Measurements from ENCODE around the gene SEC14L5.
A peak's percentile ranks its signal among the peaks of the same experiment; 100 is the strongest.

The SEC14L5 gene

DNA sequence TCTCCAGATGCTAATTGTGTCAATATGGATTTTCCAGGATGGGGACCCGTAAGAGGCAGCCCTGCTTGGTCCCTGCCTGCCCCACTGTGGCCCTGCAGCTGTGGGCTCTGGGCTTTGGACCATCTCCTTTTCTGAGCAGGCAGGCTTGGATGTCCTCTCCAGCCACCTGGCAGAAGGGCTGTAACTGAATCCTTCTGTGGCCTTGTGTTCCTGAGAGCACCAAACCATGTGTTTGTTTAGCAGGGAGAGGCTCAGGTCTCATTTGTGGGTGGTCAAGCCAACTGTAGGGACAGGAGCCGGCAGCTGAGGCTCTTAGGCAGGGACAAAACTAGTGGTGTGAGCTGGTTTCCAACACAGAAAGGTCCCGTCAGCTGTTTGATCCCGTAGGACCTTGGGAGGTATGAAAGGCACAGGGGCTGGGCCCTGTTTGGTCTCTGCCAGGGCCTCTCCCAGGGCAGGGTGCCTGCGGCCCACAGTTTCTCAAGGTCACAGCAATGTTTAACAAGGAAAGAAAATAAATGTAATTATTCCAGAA is 18.5 kb downstream of the SEC14L5 start:
- H3K36me3 Mint-ChIP-seq = peaks cover 0 to 2% of the 10 kb centered on the region in 2 donors
- DNase-seq (no peak), ATAC-seq (replicated peaks) (no peak)
- H3K4me3 Mint-ChIP-seq = no peak overlapping the region
- peaks cover 21 to 23% of the 10 kb centered on the region in 2 donors for H3K27me3 Mint-ChIP-seq
- peaks cover 4 to 7% of the 10 kb centered on the region in 2 donors for H3K4me1 Mint-ChIP-seq
- no peak overlapping the region for H3K27ac Mint-ChIP-seq
- peaks cover 0 to 2% of the 10 kb centered on the region in 2 donors for H3K9me3 Mint-ChIP-seq

GRCh38 chr16:4979164-4979563 is 21.0 kb downstream of the SEC14L5 start:
- Mint-ChIP-seq H3K27ac (no peak overlapping the region), H3K36me3 (no peaks in the 10 kb centered on the region), H3K4me1 (peaks cover 4 to 7% of the 10 kb centered on the region in 2 donors), H3K27me3 (peaks cover 23 to 29% of the 10 kb centered on the region in 2 donors), H3K4me3 (no peak overlapping the region), H3K9me3 (peaks cover 3% of the 10 kb centered on the region in 2 donors)
- DNase-seq (no peak), ATAC-seq (replicated peaks) (no peak)

DNA sequence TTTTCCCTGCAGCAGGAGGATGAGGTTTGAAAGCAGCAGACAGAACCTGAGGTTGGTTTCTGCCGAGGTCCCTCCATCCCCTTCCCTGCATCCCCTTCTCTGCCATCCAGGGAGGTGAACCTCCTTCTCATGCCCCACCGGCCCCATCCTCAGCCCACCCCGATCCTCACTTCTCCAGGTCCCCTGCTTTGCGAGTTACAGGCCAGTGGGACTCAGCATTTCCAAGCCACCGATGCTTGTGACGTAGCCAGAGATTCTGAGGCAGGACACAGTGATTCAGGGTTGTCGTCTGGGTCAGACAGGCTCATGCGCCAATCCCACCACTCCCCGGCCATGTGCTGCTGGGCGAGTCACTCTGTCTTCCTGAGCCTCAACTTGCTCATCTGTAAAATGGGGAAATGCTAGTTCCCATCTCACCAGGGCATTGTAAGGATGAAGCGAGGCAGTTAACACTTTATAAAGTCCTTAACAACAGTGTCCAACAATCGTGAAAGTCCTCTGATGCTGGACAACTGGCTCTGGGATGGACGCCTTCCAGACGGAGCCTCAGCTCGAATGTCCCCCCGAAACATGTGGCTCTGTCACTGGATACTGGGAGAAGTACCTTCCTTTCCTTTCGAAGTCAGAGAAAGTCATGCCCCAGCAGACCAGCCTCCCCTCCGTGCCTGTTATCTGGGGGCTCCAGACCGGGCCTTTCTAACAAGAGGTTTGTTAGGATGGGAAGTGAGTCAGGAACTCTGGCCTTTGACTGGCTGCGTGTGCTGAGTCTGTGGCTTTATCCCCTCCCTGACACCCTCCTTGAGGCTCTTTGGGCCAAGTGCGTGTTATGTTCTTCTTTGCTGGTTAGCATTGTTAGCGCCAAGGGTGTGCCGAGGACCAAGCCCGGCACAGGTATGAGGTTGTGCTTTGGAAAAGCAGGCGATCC is 21.9 kb downstream of the SEC14L5 start:
- H3K27ac Mint-ChIP-seq = no peak overlapping the region
- peaks cover 23 to 31% of the 10 kb centered on the region in 2 donors for H3K27me3 Mint-ChIP-seq
- no peak for DNase-seq
- peaks cover 4 to 7% of the 10 kb centered on the region in 2 donors for H3K4me1 Mint-ChIP-seq
- peaks cover 5% of the 10 kb centered on the region in 2 donors for H3K9me3 Mint-ChIP-seq
- H3K36me3 Mint-ChIP-seq = no peaks in the 10 kb centered on the region
- no peak for ATAC-seq (replicated peaks)
- H3K4me3 Mint-ChIP-seq = no peak overlapping the region

- Mint-ChIP-seq H3K9me3 (peaks cover 5% of the 10 kb centered on the region in 2 donors), H3K27ac (no peak overlapping the region), H3K4me1 (peaks cover 1 to 3% of the 10 kb centered on the region in 2 donors), H3K36me3 (no peaks in the 10 kb centered on the region), H3K27me3 (peaks cover 23 to 31% of the 10 kb centered on the region in 2 donors), H3K4me3 (no peak overlapping the region)
- ATAC-seq (replicated peaks) (no peak), DNase-seq (no peak)
Observed at GRCh38 chr16:4980691-4981090, 22.6 kb downstream of the SEC14L5 start.

GRCh38 chr16:4981473-4981872 is 23.3 kb downstream of the SEC14L5 start:
- Mint-ChIP-seq H3K4me3 (no peak overlapping the region), H3K9me3 (peaks cover 5 to 6% of the 10 kb centered on the region in 2 donors), H3K4me1 (no peaks in the 10 kb centered on the region), H3K27ac (no peak overlapping the region), H3K36me3 (no peaks in the 10 kb centered on the region), H3K27me3 (peaks cover 29 to 36% of the 10 kb centered on the region in 2 donors)
- DNase-seq = no peak
- ATAC-seq (replicated peaks) = no peak

DNA sequence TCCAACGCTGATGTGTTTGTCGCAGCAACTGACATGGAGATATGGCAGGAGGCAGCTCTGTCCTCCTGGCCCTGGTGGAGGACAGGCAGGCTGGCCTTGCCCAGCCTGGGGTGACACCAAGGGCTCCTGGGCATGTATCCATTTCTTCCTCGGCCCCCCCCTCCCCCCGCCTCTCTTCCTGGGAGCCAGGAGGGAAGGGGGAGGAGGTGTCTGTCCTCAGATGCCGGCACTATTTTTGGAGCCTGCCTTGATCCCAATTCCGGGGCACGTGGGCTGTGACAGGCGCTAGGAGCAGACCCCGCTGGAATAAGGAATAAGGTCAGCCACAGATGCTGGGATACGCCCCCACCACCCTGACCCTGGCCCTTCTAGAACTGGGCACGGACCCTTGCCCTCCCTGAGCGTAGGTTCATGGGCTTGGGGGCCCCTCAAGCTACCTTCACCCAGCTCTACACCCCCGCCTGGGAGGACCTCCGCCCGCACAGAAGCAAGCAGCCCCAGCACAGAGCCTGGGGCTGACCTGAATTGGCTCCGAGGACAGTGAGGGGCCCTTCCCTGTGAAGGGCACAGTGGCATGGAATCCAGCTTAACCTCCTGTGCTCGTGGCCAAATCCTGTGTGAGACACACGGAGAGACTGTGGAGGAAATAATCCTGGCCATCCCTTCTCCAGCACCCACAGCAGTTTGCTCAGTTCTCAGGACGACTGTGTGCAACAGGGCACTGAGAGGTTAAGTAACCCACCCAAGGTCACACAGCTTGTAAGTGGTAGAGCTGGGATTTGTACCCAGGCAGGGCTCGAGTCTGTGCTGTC is 24.1 kb downstream of the SEC14L5 start:
- Mint-ChIP-seq H3K4me1 (no peaks in the 10 kb centered on the region), H3K27ac (no peak overlapping the region), H3K27me3 (peaks cover 36 to 44% of the 10 kb centered on the region in 2 donors), H3K4me3 (no peak overlapping the region), H3K36me3 (no peaks in the 10 kb centered on the region), H3K9me3 (peaks cover 5 to 6% of the 10 kb centered on the region in 2 donors)
- DNase-seq (no peak), ATAC-seq (replicated peaks) (no peak)

- Mint-ChIP-seq H3K4me1 (peaks cover 0 to 2% of the 10 kb centered on the region in 2 donors), H3K27ac (no peak overlapping the region), H3K36me3 (peaks cover 2 to 3% of the 10 kb centered on the region in 2 donors), H3K9me3 (peaks cover 5 to 9% of the 10 kb centered on the region in 2 donors), H3K27me3 (peaks cover 55 to 66% of the 10 kb centered on the region in 2 donors), H3K4me3 (no peak overlapping the region)
- no peak for ATAC-seq (replicated peaks)
- no peak for DNase-seq
Observed at GRCh38 chr16:4984174-4984990, 26.3 kb downstream of the SEC14L5 start.

GRCh38 chr16:4987250-4987579 is 29.1 kb downstream of the SEC14L5 start:
- H3K4me3 Mint-ChIP-seq = no peak overlapping the region

GRCh38 chr16:4987580-4988374 is 29.6 kb downstream of the SEC14L5 start:
- H3K4me3 Mint-ChIP-seq = no peak overlapping the region

More at GRCh38 chr16:4987250-4987579, 29.1 kb downstream of the SEC14L5 start:
- ATAC-seq (replicated peaks) = no peak
- Mint-ChIP-seq H3K36me3 (peaks cover 2 to 3% of the 10 kb centered on the region in 2 donors), H3K4me1 (peaks cover 0 to 2% of the 10 kb centered on the region in 2 donors), H3K27me3 (peaks cover 48 to 58% of the 10 kb centered on the region in 2 donors), H3K9me3 (peaks cover 5 to 9% of the 10 kb centered on the region in 2 donors), H3K27ac (no peak overlapping the region)
- DNase-seq = no peak

DNA sequence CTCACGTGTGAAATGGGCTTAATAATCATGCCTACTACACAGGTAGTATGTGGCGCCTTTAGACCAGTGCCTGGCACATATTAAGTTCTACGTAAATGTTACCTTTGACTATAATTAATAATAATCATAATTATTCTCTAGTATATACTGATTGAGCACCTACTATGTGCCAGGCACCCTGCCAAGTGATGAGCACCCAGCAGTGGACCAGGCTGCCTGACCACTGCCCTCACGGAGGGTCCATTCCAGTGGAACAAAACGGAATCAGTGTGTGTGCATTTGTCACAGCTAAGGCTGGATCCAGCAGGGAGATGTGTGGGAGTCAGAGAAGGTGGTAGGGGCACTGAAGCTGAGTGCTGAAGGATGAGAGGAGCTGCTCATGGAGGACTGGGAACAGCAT is 30.5 kb downstream of the SEC14L5 start:
- no peak overlapping the region for H3K4me3 Mint-ChIP-seq
- DNase-seq (no peak), ATAC-seq (replicated peaks) (no peak)
- peaks cover 49 to 55% of the 10 kb centered on the region in 2 donors for H3K27me3 Mint-ChIP-seq
- H3K4me1 Mint-ChIP-seq = peaks cover 0 to 2% of the 10 kb centered on the region in 2 donors
- H3K27ac Mint-ChIP-seq = no peak overlapping the region
- peaks cover 5 to 9% of the 10 kb centered on the region in 2 donors for H3K9me3 Mint-ChIP-seq
- peaks cover 2 to 3% of the 10 kb centered on the region in 2 donors for H3K36me3 Mint-ChIP-seq

More at GRCh38 chr16:4987580-4988374, 29.6 kb downstream of the SEC14L5 start:
- H3K27ac Mint-ChIP-seq = no peak overlapping the region
- no peak for DNase-seq
- H3K9me3 Mint-ChIP-seq = peaks cover 5 to 9% of the 10 kb centered on the region in 2 donors
- H3K27me3 Mint-ChIP-seq = peaks cover 49 to 55% of the 10 kb centered on the region in 2 donors
- peaks cover 0 to 2% of the 10 kb centered on the region in 2 donors for H3K4me1 Mint-ChIP-seq
- ATAC-seq (replicated peaks) = no peak
- H3K36me3 Mint-ChIP-seq = peaks cover 2 to 3% of the 10 kb centered on the region in 2 donors

DNA sequence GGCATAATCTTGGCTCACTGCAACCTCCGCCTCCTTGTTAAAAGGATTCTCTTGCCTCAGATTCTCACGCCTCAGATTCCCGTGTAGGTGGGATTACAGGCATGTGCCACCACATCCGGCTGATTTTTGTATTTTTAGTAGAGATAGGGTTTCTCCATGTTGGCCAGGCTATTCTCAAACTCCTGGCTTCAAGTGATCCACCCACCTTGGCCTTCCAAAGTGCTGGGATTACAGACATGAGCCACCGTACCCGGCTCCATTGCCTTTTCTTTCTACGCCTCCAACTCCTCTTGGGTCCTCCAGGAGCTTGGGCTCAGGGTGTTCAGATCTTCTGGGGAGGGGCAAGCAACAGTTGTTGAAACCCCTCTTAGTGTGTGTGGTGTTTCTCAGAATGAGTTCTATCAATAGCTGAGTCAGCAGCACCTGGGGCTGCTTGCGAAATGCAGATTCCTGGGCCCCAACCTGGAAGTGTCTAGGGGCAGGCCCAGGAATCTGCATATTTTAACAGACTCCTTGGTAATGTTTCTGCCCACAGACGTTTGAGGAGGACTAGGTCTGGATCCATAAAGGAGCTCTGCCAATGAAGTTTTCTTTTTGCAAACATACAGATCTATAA is 31.4 kb downstream of the SEC14L5 start:
- ATAC-seq (replicated peaks) (no peak), DNase-seq (no peak)
- peaks cover 0 to 4% of the 10 kb centered on the region in 2 donors for H3K9me3 Mint-ChIP-seq
- H3K27me3 Mint-ChIP-seq = peaks cover 46 to 51% of the 10 kb centered on the region in 2 donors
- H3K36me3 Mint-ChIP-seq = peaks cover 2 to 3% of the 10 kb centered on the region in 2 donors
- peak overlapping the region; percentile 5 for H3K27ac Mint-ChIP-seq
- peaks cover 0 to 2% of the 10 kb centered on the region in 2 donors for H3K4me1 Mint-ChIP-seq
- H3K4me3 Mint-ChIP-seq = no peak overlapping the region

DNA sequence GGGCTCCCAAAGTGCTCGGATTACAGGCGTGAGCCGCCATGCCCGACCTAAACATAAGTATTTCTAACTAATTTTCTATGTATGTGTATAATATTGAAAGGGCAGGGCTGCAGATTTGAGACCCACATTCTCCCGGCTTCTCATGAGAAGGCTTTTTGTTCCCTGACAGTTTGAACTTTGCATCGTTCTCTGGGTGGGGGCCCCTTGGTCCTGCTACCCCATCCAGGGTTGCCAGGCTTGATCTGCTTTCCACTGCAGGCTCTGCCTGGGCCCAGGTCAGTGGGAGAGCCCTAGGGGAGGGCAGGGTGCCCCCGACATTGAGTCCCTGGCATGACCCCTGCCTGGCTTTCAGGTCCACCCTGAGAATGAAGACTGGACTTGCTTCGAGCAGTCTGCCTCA is 32.3 kb downstream of the SEC14L5 start:
- no peak for ATAC-seq (replicated peaks)
- Mint-ChIP-seq H3K36me3 (peaks cover 2 to 7% of the 10 kb centered on the region in 2 donors), H3K27ac (no peak overlapping the region), H3K4me3 (no peak overlapping the region), H3K4me1 (peaks cover 0 to 2% of the 10 kb centered on the region in 2 donors), H3K27me3 (peaks cover 54 to 58% of the 10 kb centered on the region in 2 donors), H3K9me3 (peaks cover 0 to 4% of the 10 kb centered on the region in 2 donors)
- DNase-seq = no peak

Data from stimulated activated naive B cell treated with anti-CD40 and anti-IgM and Interleukin-4, amounts not matched to agents 10 μg/mL and 1 μg/mL and 100 μg/mL, for 72 hours (primary cell).